22Rv1 (cell line): ENCODE results near the gene SLC7A7.

Source experiments
- ZFX ChIP-seq: fragments of 450-650 bp; IDR thresholded peaks from 2 replicates; pipeline ENCODE4 v1.6.1; 2017; ENCODE audit warnings: antibody characterized with exemption, borderline replicate concordance
- TF ChIP-seq, protein P1 (sequence below): fragments of 450-650 bp; IDR thresholded peaks from 2 replicates; pipeline ENCODE4 v1.5.1; 2017; ENCODE audit warnings: mild to moderate bottlenecking

DNA sequence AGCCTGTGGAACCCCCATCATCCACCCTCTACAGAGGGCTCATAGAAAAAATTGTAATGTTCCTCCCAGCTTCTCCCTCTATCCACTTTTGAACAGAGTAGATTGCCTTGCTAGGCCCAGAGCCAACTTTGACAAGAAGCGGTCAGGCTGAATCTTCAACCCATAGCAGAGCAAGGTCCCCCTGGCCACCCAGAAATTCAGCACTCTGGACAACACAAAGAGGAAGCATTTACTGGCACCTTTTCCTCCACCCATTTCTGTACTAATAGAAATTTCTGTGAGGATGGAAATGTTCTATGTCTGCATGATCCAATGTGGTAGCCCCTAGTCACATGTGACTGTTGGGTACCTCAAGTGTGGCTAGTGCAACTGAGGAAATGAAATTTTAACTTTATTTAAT lies 91.4 kb downstream of the SLC7A7 start:
- TF ChIP-seq, protein P1, sequence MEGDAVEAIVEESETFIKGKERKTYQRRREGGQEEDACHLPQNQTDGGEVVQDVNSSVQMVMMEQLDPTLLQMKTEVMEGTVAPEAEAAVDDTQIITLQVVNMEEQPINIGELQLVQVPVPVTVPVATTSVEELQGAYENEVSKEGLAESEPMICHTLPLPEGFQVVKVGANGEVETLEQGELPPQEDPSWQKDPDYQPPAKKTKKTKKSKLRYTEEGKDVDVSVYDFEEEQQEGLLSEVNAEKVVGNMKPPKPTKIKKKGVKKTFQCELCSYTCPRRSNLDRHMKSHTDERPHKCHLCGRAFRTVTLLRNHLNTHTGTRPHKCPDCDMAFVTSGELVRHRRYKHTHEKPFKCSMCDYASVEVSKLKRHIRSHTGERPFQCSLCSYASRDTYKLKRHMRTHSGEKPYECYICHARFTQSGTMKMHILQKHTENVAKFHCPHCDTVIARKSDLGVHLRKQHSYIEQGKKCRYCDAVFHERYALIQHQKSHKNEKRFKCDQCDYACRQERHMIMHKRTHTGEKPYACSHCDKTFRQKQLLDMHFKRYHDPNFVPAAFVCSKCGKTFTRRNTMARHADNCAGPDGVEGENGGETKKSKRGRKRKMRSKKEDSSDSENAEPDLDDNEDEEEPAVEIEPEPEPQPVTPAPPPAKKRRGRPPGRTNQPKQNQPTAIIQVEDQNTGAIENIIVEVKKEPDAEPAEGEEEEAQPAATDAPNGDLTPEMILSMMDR = no peak
- no peak for TF ChIP-seq ZFX
